H1 (cell line): ENCODE data around the gene COL27A1. TPM values are rescaled to one million over a fixed set of nuclear protein-coding genes. Genes with fewer than 3 reads are reported as not detected.

Source experiments
- CTCF ChIA-PET: fragments of 300-600 bp; sonication (Branson Sonifier 250); formaldehyde crosslinking; loops from one replicate; lab custom pipeline; 2021; ENCODE audit not compliant: partially characterized antibody; lab: Charles Lee
- POLR2A ChIA-PET: fragments of 300-600 bp; sonication (Branson Sonifier 250); formaldehyde crosslinking; loops from one replicate; lab custom pipeline; 2021; ENCODE audit warnings: inconsistent platforms; ENCODE audit not compliant: partially characterized antibody; lab: Charles Lee
- DNase-seq, 2 experiments: peaks; one replicate each; pipeline versions ENCODE4 v3.0.0 to v3.0.0-alpha.2; 2010 to 2022; ENCODE audit warnings: low spot score in 2 of 2, low read depth in 1 of 2, mixed read lengths in 1 of 2
- FAIRE-seq: peaks from 2 replicates; lab custom pipeline; 2011; peaks lifted over from hg19 to GRCh38; lab: Jason Lieb, UNC
- H2AFZ ChIP-seq: 2 replicates; pipeline ENCODE4 v1.8.1; 2012; ENCODE audit warnings: low read length, inconsistent platforms
- H2AK5ac ChIP-seq: 2 replicates; pipeline ENCODE4 v1.6.1; 2013; ENCODE audit warnings: low read depth, low read length
- H2BK120ac ChIP-seq: replicated peaks from 2 replicates; pipeline ENCODE3; 2013; ENCODE audit warnings: low read depth, low read length, inconsistent platforms
- H2BK12ac ChIP-seq: 2 replicates; pipeline ENCODE4 v1.6.1; 2013; ENCODE audit warnings: low read depth, low read length
- H2BK15ac ChIP-seq: 2 replicates; pipeline ENCODE4 v1.6.1; 2013; ENCODE audit warnings: low read length
- H2BK20ac ChIP-seq: 2 replicates; pipeline ENCODE4 v1.6.1; 2013; ENCODE audit warnings: low read length
- H2BK5ac ChIP-seq: 2 replicates; pipeline ENCODE4 v1.6.1; 2013; ENCODE audit warnings: low read depth, low read length
- H3K14ac ChIP-seq: 2 replicates; pipeline ENCODE4 v1.6.1; 2013; ENCODE audit warnings: inconsistent platforms; ENCODE audit not compliant: insufficient read length
- H3K18ac ChIP-seq: 2 replicates; pipeline ENCODE4 v1.6.1; 2013; ENCODE audit warnings: low read length; ENCODE audit errors: extremely low read depth
- H3K23ac ChIP-seq: 2 replicates; pipeline ENCODE4 v1.6.1; 2013; ENCODE audit warnings: inconsistent platforms; ENCODE audit not compliant: insufficient read length
- H3K23me2 ChIP-seq: 2 replicates; pipeline ENCODE4 v1.6.1; 2013; ENCODE audit warnings: low read depth, low read length
- H3K27ac ChIP-seq: 2 replicates; pipeline ENCODE4 v1.6.1; 2011; ENCODE audit warnings: low read depth, low read length, inconsistent platforms
- H3K27me3 ChIP-seq, 4 experiments: replicated peaks in 1 of 4; 1 replicate in 1 of 4; 2 replicates in 3 of 4; pipeline versions ENCODE4 v1.6.1 to v1.8.1; 2011 to 2013; ENCODE audit warnings: low read length in 3 of 4, mild to moderate bottlenecking in 3 of 4, inconsistent platforms in 2 of 4, mixed read lengths in 2 of 4, moderate library complexity in 1 of 4; ENCODE audit not compliant: control insufficient read depth in 3 of 4, insufficient read depth in 3 of 4; ENCODE audit errors: extremely low read depth in 1 of 4
- H3K36me3 ChIP-seq, 4 experiments: 2 replicates each; pipeline versions ENCODE4 v1.6.1 to v1.8.1; 2011 to 2013; ENCODE audit warnings: mild to moderate bottlenecking in 4 of 4, low read length in 3 of 4, moderate library complexity in 2 of 4, control low read depth in 1 of 4, inconsistent platforms in 1 of 4; ENCODE audit not compliant: insufficient read depth in 4 of 4, control insufficient read depth in 2 of 4
- H3K4ac ChIP-seq: replicated peaks from 2 replicates; pipeline ENCODE3; 2013; ENCODE audit warnings: low read length, low read depth, mixed read lengths, inconsistent platforms; ENCODE audit not compliant: insufficient read length
- H3K4me1 ChIP-seq, 4 experiments: replicated peaks in 1 of 4; 1 replicate in 1 of 4; 2 replicates in 3 of 4; pipeline versions ENCODE4 v1.6.1 to v1.8.1; 2011 to 2013; ENCODE audit warnings: low read length in 3 of 4, inconsistent platforms in 2 of 4, mixed read lengths in 1 of 4; ENCODE audit not compliant: insufficient read depth in 4 of 4, control insufficient read depth in 3 of 4
- H3K4me2 ChIP-seq, 2 experiments: 2 replicates each; pipeline versions ENCODE4 v1.6.1 to v1.8.1; 2011 to 2013; ENCODE audit warnings: low read depth in 2 of 2, low read length in 2 of 2, control low read depth in 1 of 2, inconsistent platforms in 1 of 2, mild to moderate bottlenecking in 1 of 2; ENCODE audit not compliant: insufficient read depth in 1 of 2
- H3K4me3 ChIP-seq, 4 experiments: fragments of 200-600, 300-600 bp in 1 of 4; sonication (generic), shearing (Covaris generic), sonication (Bioruptor Twin) in 1 of 4; 2 replicates each; pipeline versions ENCODE4 v1.5.1 to v1.8.1; 2011 to 2016; ENCODE audit warnings: low read length in 4 of 4, low read depth in 3 of 4, control low read depth in 2 of 4, inconsistent platforms in 2 of 4, mild to moderate bottlenecking in 2 of 4, mixed read lengths in 1 of 4, moderate library complexity in 1 of 4; ENCODE audit not compliant: insufficient read depth in 2 of 4; ENCODE audit errors: extremely low read depth in 1 of 4
- H3K56ac ChIP-seq: replicated peaks from 2 replicates; pipeline ENCODE3; 2013; ENCODE audit warnings: low read depth, mild to moderate bottlenecking, mixed read lengths, low read length, inconsistent platforms; ENCODE audit not compliant: insufficient read length
- H3K79me1 ChIP-seq: 2 replicates; pipeline ENCODE4 v1.6.1; 2013; ENCODE audit warnings: low read depth, low read length, control low read depth
- H3K79me2 ChIP-seq, 2 experiments: 2 replicates each; pipeline versions ENCODE4 v1.6.1 to v1.8.1; 2012 to 2013; ENCODE audit warnings: low read length in 2 of 2, mild to moderate bottlenecking in 2 of 2, inconsistent platforms in 1 of 2; ENCODE audit not compliant: insufficient read depth in 2 of 2, control insufficient read depth in 1 of 2
- H3K9ac ChIP-seq, 4 experiments: replicated peaks in 1 of 4; 1 replicate in 1 of 4; 2 replicates in 3 of 4; pipeline versions ENCODE4 v1.6.1 to v1.8.1; 2011 to 2013; ENCODE audit warnings: low read depth in 3 of 4, low read length in 3 of 4, control low read depth in 2 of 4, mild to moderate bottlenecking in 2 of 4, moderate library complexity in 2 of 4, inconsistent platforms in 1 of 4; ENCODE audit errors: extremely low read depth in 1 of 4
- H3K9me3 ChIP-seq, 2 experiments: 2 replicates each; pipeline versions ENCODE4 v1.6.1 to v1.8.1; 2012 to 2013; ENCODE audit warnings: mild to moderate bottlenecking in 2 of 2, moderate library complexity in 2 of 2, control low read depth in 1 of 2, inconsistent platforms in 1 of 2, low read depth in 1 of 2, low read length in 1 of 2, mixed read lengths in 1 of 2; ENCODE audit not compliant: insufficient read depth in 2 of 2
- H4K20me1 ChIP-seq, 2 experiments: replicated peaks in 1 of 2; 2 replicates each; pipeline versions ENCODE3 to v1.8.1; 2011 to 2013; ENCODE audit warnings: inconsistent platforms in 2 of 2, low read length in 2 of 2, mild to moderate bottlenecking in 1 of 2; ENCODE audit not compliant: insufficient read depth in 2 of 2, control insufficient read depth in 1 of 2
- H4K5ac ChIP-seq: 2 replicates; pipeline ENCODE4 v1.6.1; 2013; ENCODE audit warnings: low read length, low read depth, mixed read lengths, inconsistent platforms; ENCODE audit not compliant: insufficient read length
- H4K8ac ChIP-seq: 2 replicates; pipeline ENCODE4 v1.8.0; 2013; ENCODE audit warnings: mild to moderate bottlenecking, moderate library complexity, low read length, inconsistent platforms; ENCODE audit not compliant: insufficient read depth; ENCODE audit errors: extremely low read depth
- H4K91ac ChIP-seq: replicated peaks from 2 replicates; pipeline ENCODE3; 2013; ENCODE audit warnings: low read length, mixed read lengths, inconsistent platforms; ENCODE audit not compliant: insufficient read length
- SIX5 ChIP-seq: IDR thresholded peaks from 2 replicates; pipeline ENCODE4 v1.6.1; 2011; ENCODE audit warnings: mild to moderate bottlenecking, low read depth, low read length
- WGBS, 2 experiments: shearing (Covaris generic) in 1 of 2; methylation state at CpG; one replicate each; pipeline versions ENCODE4 v1.1.6 to v1.1.7; 2013 to 2015; ENCODE audit warnings: low lambda C conversion rate in 2 of 2, mixed read lengths in 2 of 2, inconsistent platforms in 1 of 2, low coverage in 1 of 2, missing lambda C conversion rate in 1 of 2; ENCODE audit not compliant: insufficient replicate concordance in 2 of 2, insufficient coverage in 1 of 2, insufficient read length in 1 of 2; ENCODE audit errors: extremely low coverage in 1 of 2, missing lambda C conversion rate in 1 of 2; 5-methylcytosine and 5-hydroxymethylcytosine counted together
- polyA plus RNA-seq, 7 experiments: library from polyadenylated mRNA; depleted of rRNA in 3 of 7; stranded (reverse) in 5 of 7; unstranded in 2 of 7; fragments of >200 nt in 5 of 7; fragments of 200-250 nt in 2 of 7; gene quantifications; 1 replicate in 5 of 7; 2 replicates in 1 of 7; 4 replicates in 1 of 7; pipeline versions ENCODE4 v1.2.1 to v1.2.3, GENCODE V29; 2011 to 2013; ENCODE audit warnings: missing spikeins in 2 of 7, mixed read lengths in 2 of 7
- total RNA-seq: library from RNA; stranded (reverse); fragmentation: NEBNext Ultra II Directional; extraction: Animal tissue kit (Norgen Biotek cat#: 25700); gene quantifications from 2 replicates; pipeline ENCODE4 v1.2.1, GENCODE V29; 2021

Gene COL27A1
- total and polyA plus RNA-seq, 2 of the 8 experiments (the other 6 are each of a cell fraction or from before 2014, with no cell fraction given): 15.1 to 22.8 TPM

DNA sequence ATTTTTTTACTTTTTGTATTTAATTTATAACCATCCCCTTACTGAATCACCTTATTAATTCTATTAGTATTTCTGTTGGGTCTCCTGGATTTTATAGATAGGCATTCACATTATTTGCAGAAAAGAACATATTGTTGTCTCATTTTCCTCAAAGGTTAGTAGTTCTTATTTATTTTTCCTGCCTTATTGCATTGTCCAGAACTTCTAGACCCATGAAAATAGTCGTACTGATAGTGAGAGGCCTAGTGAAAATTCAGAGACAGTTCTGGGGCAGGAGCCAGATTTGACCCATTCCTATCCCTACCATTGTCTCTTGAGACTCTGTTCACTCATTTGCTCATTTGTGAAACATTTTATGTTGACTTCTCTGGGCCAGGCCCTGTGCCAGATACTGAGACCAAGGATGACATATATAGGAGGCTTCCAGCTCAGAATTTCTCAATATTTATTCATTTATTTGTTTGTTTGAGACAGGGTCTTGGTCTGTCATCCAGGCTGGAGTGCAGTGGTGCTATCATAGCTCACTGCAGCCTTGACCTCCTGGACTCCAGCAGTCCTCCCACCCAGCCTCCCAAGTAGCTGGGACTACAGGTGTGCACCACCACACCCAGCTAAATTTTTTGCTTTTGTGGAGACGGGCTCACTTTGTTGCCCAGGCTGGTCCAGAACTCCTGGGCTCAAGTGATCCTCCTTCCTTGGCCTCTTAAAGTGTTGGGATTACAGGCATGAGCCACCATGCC is 34.7 kb downstream of the COL27A1 start:
- no peak overlapping the region for H2AK5ac ChIP-seq
- FAIRE-seq (no peak), DNase-seq (no peak)
- H3K4me3 ChIP-seq: no peak overlapping the region
- no peak overlapping the region for H3K9ac ChIP-seq
- no peaks in the 10 kb centered on the region for H3K79me2 ChIP-seq
- H3K36me3 ChIP-seq: peaks cover 0 to 3% (median 0%) of the 10 kb centered on the region in 4 experiments; a peak in 2 of 8 replicates
- H4K5ac ChIP-seq: no peak overlapping the region
- no peak overlapping the region for H3K56ac ChIP-seq
- H2BK15ac ChIP-seq: no peak overlapping the region
- peaks cover 0 to 2% (median 0%) of the 10 kb centered on the region in 4 experiments; a peak in 1 of 7 replicates for H3K27me3 ChIP-seq
- no peak overlapping the region for H3K4me2 ChIP-seq
- no peak overlapping the region for H4K91ac ChIP-seq
- no peak overlapping the region for H2BK12ac ChIP-seq
- no peak overlapping the region for H3K4ac ChIP-seq
- POLR2A ChIA-PET: no interaction called here
- no peak overlapping the region for H2BK120ac ChIP-seq
- peaks cover 0 to 1% of the 10 kb centered on the region in 2 experiments for H4K20me1 ChIP-seq
- no peak overlapping the region for H4K8ac ChIP-seq
- 82% methylated on average over 2 of the region's 2 CpGs; no CpG with 5 or more reads in 1 of the 2 experiments for WGBS, 2 experiments
- H3K27ac ChIP-seq: no peak overlapping the region
- H3K79me1 ChIP-seq: no peaks in the 10 kb centered on the region
- H3K14ac ChIP-seq: no peak overlapping the region
- CTCF ChIA-PET: interaction anchor here (0.9 to 1.2 kb wide), 2 partner anchors 26 to 82 kb away, joined by 3 to 4 read pairs; no protein-coding TSS in a partner anchor
- peaks cover 0 to 4% of the 10 kb centered on the region in 2 experiments; a peak in 1 of 4 replicates for H3K9me3 ChIP-seq
- TF ChIP-seq SIX5: no peak
- H3K23me2 ChIP-seq: no peaks in the 10 kb centered on the region
- H2BK5ac ChIP-seq: no peak overlapping the region
- no peak overlapping the region for H2AFZ ChIP-seq
- H3K4me1 ChIP-seq: no peaks in the 10 kb centered on the region; a peak in 1 of 7 replicates
- H2BK20ac ChIP-seq: no peak overlapping the region
- H3K18ac ChIP-seq: no peak overlapping the region
- no peak overlapping the region for H3K23ac ChIP-seq
